HepG2 (cell line): ENCODE data around the gene VWA1. TPM values are rescaled to one million over a fixed set of nuclear protein-coding genes. Genes with fewer than 3 reads are reported as not detected.

Experiments used
- BATF2 ChIP-seq: sonication (generic); formaldehyde crosslinking; IDR thresholded peaks from 2 replicates; pipeline ENCODE4 v1.8.0; 2022; ENCODE audit warnings: mild to moderate bottlenecking, missing genetic modification reagents, moderate library complexity
- GATAD1 ChIP-seq: IDR thresholded peaks from 2 replicates; pipeline ENCODE4 v1.6.1; 2016; ENCODE audit warnings: missing genetic modification reagents, missing compliant biosample characterization
- GTF3A ChIP-seq: sonication (generic); formaldehyde crosslinking; conservative IDR thresholded peaks from 2 replicates; pipeline ENCODE4 v1.4.0; 2020; ENCODE audit warnings: mild to moderate bottlenecking, missing genetic modification reagents
- KDM4B ChIP-seq: sonication (generic); formaldehyde crosslinking; IDR thresholded peaks from 2 replicates; pipeline ENCODE4 v1.4.0; 2020; ENCODE audit warnings: missing genetic modification reagents
- NR2C2 ChIP-seq: sonication (generic); formaldehyde crosslinking; IDR thresholded peaks from 2 replicates; pipeline ENCODE4 v1.4.0; 2020; ENCODE audit warnings: missing genetic modification reagents, mild to moderate bottlenecking, moderate library complexity, borderline replicate concordance
- PLRG1 ChIP-seq: fragments of 450-650 bp; conservative IDR thresholded peaks from 2 replicates; pipeline ENCODE4 v1.6.1; 2016
- RAD21 ChIP-seq: fragments of 450-650 bp; formaldehyde crosslinking; IDR thresholded peaks from 2 replicates; pipeline ENCODE4 v1.5.0; 2020; ENCODE audit warnings: mild to moderate bottlenecking
- SALL2 ChIP-seq: sonication (generic); formaldehyde crosslinking; IDR thresholded peaks from 2 replicates; pipeline ENCODE4 v1.8.1; 2023; ENCODE audit warnings: mild to moderate bottlenecking, missing genetic modification reagents, inconsistent platforms
- STAT6 ChIP-seq: sonication (generic); formaldehyde crosslinking; IDR thresholded peaks from 2 replicates; pipeline ENCODE4 v1.4.0; 2020; ENCODE audit warnings: missing genetic modification reagents, mild to moderate bottlenecking, borderline replicate concordance
- TCF7 ChIP-seq: sonication (generic); IDR thresholded peaks from 2 replicates; pipeline ENCODE4 v1.6.1; 2016; ENCODE audit warnings: antibody characterized with exemption, low read depth
- TFE3 ChIP-seq: IDR thresholded peaks from 2 replicates; pipeline ENCODE4 v1.6.1; 2016
- ZBTB2 ChIP-seq: sonication (generic); formaldehyde crosslinking; IDR thresholded peaks from 2 replicates; pipeline ENCODE4 v1.8.0; 2022; ENCODE audit warnings: low read depth, missing genetic modification reagents
- ZNF121 ChIP-seq: sonication (generic); formaldehyde crosslinking; IDR thresholded peaks from 2 replicates; pipeline ENCODE4 v1.5.0; 2020; ENCODE audit warnings: mild to moderate bottlenecking, missing genetic modification reagents
- ZNF24 ChIP-seq: fragments of 450-650 bp; IDR thresholded peaks from 2 replicates; pipeline ENCODE4 v1.6.1; 2017; ENCODE audit warnings: antibody characterized with exemption, mild to moderate bottlenecking
- ZNF326 ChIP-seq: sonication (generic); formaldehyde crosslinking; IDR thresholded peaks from 2 replicates; pipeline ENCODE4 v1.4.0; 2020; ENCODE audit warnings: missing genetic modification reagents, borderline replicate concordance
- ZNF772 ChIP-seq: sonication (generic); formaldehyde crosslinking; IDR thresholded peaks from 2 replicates; pipeline ENCODE4 v1.5.0; 2020; ENCODE audit warnings: mild to moderate bottlenecking, missing genetic modification reagents
- ZNF883 ChIP-seq: sonication (generic); formaldehyde crosslinking; IDR thresholded peaks from 2 replicates; pipeline ENCODE4 v1.5.1; 2020; ENCODE audit warnings: mild to moderate bottlenecking, missing genetic modification reagents; ENCODE audit errors: not compliant biosample characterization
- polyA plus RNA-seq, 8 experiments: library from polyadenylated mRNA; depleted of rRNA in 3 of 8; stranded (reverse) in 7 of 8; unstranded in 1 of 8; fragments of >200 nt; fragmentation: Illumina TruSeq in 4 of 8; extraction: Trizol in 4 of 8; gene quantifications; 2 replicates each; pipeline versions ENCODE4 v1.2.1 to v1.2.3, GENCODE V29; 2011 to 2016; ENCODE audit warnings: low read depth in 4 of 8, missing spikeins in 1 of 8, mixed read lengths in 1 of 8; ENCODE audit not compliant: insufficient read depth in 1 of 8
- total RNA-seq, 5 experiments: library from RNA; depleted of rRNA; stranded (reverse); fragments of >200 nt; fragmentation: Illumina TruSeq; extraction: Trizol; gene quantifications; 2 replicates each; pipeline ENCODE4 v1.2.3, GENCODE V29; 2016; ENCODE audit warnings: low read depth in 1 of 5
- TF ChIP-seq, protein P1 (sequence below): sonication (generic); formaldehyde crosslinking; IDR thresholded peaks from 2 replicates; pipeline ENCODE4 v1.4.0; 2020; ENCODE audit warnings: missing genetic modification reagents, low read depth, mild to moderate bottlenecking, borderline replicate concordance
- TF ChIP-seq, protein P2 (sequence below): IDR thresholded peaks from 2 replicates; pipeline ENCODE4 v1.6.1; 2016; ENCODE audit warnings: missing biosample characterization, missing genetic modification reagents, low read depth

VWA1 gene
- total and polyA plus RNA-seq, 2 of the 13 experiments (the other 11 are each of a cell fraction or from before 2014, with no cell fraction given): 40.9 to 57.5 TPM

DNA sequence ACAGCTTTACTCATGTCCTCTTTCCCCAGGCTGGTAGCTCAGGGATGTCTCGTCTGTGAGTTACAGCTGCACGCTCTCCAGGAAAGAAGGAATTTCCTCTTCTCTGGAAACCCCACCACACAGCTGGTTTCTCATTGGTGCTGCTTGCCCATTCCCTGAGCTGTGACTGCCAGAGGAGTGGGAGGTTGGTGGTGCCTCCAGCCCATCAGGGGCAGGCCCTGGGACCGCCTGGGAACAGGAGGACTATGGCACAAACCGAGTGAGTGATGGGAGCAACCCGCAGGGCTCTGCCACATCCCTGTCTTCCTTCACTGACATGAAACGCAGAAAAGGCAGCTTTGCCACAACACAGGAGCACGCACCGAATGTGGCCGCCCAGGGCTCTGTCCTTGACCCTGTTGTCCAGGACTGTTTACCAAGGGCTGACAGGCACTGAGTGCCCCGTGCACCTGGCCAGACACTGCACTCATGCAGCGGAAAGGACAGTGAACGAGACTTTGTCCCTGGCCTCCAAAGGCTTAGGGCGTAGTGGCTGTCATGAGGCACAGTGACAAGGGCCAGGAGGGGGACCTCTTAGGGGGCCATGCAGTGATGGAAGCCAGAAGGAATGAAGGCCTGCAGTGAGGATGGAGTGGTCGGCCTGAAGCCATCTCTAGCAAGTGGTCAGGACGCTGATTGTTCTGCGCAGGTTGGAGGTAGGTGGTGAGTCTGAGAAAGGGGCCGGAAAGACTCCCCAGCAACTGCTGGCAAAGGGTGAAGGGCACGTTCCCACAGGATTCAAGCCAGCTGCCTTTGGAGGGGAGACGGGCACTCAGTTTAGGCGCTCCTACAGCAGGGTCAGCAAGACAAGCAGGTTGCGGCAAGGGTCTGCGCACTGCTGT lies 34.7 kb upstream of the VWA1 start (continued):
- TF ChIP-seq SALL2 (CRISPR knock-in tag) (peak; percentile 88), ZNF24 (no peak), GTF3A (CRISPR knock-in tag) (peak; percentile 86; the same call in 1 of the 2 replicates), BATF2 (CRISPR knock-in tag) (peak; percentile 52; the same call in 1 of the 2 replicates), GATAD1 (CRISPR knock-in tag) (peak; percentile 88), KDM4B (peak; percentile 92), TFE3 (peak; percentile 98), NR2C2 (CRISPR knock-in tag) (peak; percentile 95), ZNF883 (CRISPR knock-in tag) (no peak), TCF7 (no peak; the same call in 1 of the 2 replicates), STAT6 (CRISPR knock-in tag) (peak; percentile 40; the same call in 1 of the 2 replicates), RAD21 (CRISPR knock-in tag) (peak; percentile 36; the same call in 1 of the 2 replicates), ZNF326 (CRISPR knock-in tag) (0 out of 2 replicates have a peak, but pooled peaks have one; percentile 32), ZNF772 (peak; percentile 77; the same call in 1 of the 2 replicates), ZBTB2 (peak; percentile 66), PLRG1 (no peak), ZNF121 (peak; percentile 94)
- TF ChIP-seq, protein P1, sequence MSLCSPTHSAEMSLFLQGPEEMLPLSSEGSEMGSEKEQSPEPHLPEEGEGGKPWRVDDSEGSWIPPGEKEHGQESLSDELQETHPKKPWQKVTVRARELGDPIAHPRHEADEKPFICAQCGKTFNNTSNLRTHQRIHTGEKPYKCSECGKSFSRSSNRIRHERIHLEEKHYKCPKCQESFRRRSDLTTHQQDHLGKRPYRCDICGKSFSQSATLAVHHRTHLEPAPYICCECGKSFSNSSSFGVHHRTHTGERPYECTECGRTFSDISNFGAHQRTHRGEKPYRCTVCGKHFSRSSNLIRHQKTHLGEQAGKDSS (CRISPR knock-in tag): peak; percentile 94; the same call in 1 of the 2 replicates
- TF ChIP-seq, protein P2, sequence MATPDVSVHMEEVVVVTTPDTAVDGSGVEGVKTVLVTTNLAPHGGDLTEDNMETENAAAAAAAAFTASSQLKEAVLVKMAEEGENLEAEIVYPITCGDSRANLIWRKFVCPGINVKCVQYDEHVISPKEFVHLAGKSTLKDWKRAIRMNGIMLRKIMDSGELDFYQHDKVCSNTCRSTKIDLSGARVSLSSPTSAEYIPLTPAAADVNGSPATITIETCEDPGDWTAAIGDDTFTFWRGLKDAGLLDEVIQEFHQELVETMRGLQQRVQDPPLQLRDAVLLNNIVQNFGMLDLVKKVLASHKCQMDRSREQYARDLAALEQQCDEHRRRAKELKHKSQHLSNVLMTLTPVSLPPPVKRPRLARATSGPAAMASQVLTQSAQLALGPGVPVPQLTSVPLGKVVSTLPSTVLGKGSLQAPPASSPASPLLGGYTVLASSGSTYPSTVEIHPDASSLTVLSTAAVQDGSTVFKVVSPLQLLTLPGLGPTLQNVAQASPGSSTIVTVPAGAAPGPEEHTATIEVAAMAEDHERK (CRISPR knock-in tag): peak; percentile 52; the same call in 1 of the 2 replicates
